Subcutaneous adipose tissue (tissue), 4 donors: ENCODE data around the gene PLCG1. TPM values are rescaled to one million over a fixed set of nuclear protein-coding genes. Genes with fewer than 3 reads are reported as not detected.

Experiments used
- CTCF ChIP-seq: fragments of 450-650 bp; IDR thresholded peaks from one replicate; pipeline ENCODE4 v1.5.1; 2016; ENCODE audit warnings: low read depth, mild to moderate bottlenecking, control low read depth, antibody characterized with exemption, moderate library complexity
- total RNA-seq, 4 donors: library from RNA; depleted of rRNA; stranded (reverse); fragments of >200 nt; gene quantifications; one replicate each; pipeline ENCODE4 v1.1.0, GENCODE V29; 2016

PLCG1 gene
- total RNA-seq, 4 donors from 2014 or later = 43.0 to 186 (median 67.2) TPM

DNA sequence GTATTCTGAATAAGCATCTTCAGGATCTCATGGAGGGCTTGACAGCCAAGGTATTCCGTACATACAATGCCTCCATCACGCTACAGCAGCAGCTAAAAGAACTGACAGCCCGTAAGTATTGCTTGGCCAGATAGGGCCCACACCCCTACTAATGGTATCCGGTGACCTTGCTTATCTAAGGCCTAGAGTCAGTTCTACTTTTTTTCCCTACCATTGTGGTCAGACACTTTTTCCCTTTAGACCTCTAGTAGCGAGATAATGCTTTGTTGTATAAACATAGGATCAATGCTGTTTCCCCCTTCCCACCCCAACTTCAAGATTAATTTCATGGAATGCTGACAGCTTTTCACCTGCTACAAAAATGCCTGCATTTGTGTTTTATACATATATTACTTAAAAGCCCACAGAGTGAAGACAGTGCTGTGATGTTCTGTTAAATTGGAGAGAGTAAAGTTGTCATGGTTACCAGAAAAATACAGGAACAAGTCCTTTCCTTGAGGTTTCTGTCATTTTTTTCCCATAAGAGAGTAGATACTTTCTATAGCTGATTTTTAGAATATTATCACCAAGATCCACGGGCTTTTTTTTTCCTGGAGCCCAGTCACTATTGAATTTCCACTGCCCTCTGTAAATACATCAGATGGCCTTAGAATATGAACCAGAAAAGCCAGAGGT lies 20.9 kb upstream of the PLCG1 start:
- no peak for TF ChIP-seq CTCF

GRCh38 chr20:41118632-41119031 lies 18.7 kb upstream of the PLCG1 start:
- TF ChIP-seq CTCF = no peak

GRCh38 chr20:41119614-41120561 lies 17.5 kb upstream of the PLCG1 start:
- no peak for TF ChIP-seq CTCF

DNA sequence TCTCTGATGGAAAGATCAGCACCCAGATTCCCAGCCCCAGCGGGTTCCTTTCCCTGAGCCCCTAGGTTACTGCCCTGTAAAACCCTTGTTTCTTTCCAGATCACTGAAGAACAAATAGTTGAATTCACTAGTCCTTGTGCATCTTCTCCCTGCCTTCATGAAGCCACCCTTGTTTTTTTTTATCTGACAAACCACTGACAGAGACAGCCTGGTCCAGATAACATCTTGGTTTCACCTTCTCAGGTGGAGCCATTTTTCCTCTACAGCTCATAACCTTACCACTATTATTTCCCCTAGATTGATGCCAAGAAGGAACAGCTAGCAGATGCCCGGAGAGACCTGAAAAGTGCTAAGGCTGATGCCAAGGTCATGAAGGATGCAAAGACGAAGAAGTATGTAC lies 15.9 kb upstream of the PLCG1 start:
- TF ChIP-seq CTCF = no peak

GRCh38 chr20:41123631-41124030 lies 13.7 kb upstream of the PLCG1 start:
- TF ChIP-seq CTCF = no peak

DNA sequence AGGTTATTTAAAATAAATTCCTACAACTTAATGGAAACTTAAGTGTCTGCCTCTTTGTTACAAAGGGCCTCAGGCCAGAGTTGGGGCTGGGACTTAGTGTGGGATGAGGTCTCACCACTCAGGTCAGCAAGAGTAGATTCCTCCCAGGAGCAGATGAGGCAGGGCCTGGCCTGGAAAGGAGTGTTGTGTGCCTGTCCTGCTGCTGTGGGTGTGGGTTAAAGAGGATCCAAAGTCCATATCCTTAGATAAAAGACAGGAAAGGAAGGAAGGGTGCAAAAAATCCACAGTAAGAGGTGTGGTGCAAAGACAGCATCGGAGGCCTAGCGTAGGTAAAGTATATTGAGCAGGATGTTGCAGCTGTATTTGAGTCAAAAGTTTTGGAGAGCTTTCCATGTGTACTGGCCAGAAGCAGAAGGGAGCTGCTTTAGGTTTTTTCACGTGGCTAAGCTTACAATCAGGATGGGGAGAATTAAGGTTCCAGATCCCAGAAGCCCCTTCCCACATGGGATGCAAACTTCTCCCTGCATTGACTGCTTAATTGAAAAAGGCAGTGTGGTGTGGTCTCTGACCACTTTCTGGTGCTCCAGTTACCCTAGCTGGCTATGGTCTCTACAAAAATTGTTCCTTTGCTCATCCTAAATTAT lies 12.8 kb upstream of the PLCG1 start:
- no peak for TF ChIP-seq CTCF
